Loucy (cell line): ENCODE results near the gene ADGRL1.
"Not testable (repeated sequence)": the region's sequence is repeated elsewhere in the genome, so short reads cannot be mapped to it uniquely, and the experiment has no call there.

Experiments
- H2AFZ ChIP-seq: fragments of 200-600 bp; sonication (generic); 2 replicates; pipeline ENCODE4 v1.6.0; 2016; ENCODE audit warnings: antibody characterized with exemption, mild to moderate bottlenecking, low read length, moderate library complexity
- H3F3A ChIP-seq: fragments of 200-600 bp; 2 replicates; pipeline ENCODE4 v1.6.0; 2016; ENCODE audit warnings: antibody characterized with exemption, low read depth, mild to moderate bottlenecking
- H3K27me3 ChIP-seq: fragments of 200-600 bp; sonication (generic); 2 replicates; pipeline ENCODE4 v1.6.1; 2014; ENCODE audit warnings: low read length, mild to moderate bottlenecking; ENCODE audit not compliant: insufficient read depth, poor library complexity, severe bottlenecking
- H3K36me3 ChIP-seq: fragments of 200-600 bp; sonication (generic); 2 replicates; pipeline ENCODE4 v1.6.1; 2016; ENCODE audit warnings: low read length; ENCODE audit not compliant: insufficient read depth
- H3K4me1 ChIP-seq: fragments of 200-600 bp; sonication (generic); 2 replicates; pipeline ENCODE4 v1.5.1; 2014; ENCODE audit warnings: low read length, mild to moderate bottlenecking; ENCODE audit not compliant: insufficient read depth, poor library complexity, severe bottlenecking
- H3K4me2 ChIP-seq: fragments of 200-600 bp; sonication (generic); 2 replicates; pipeline ENCODE4 v1.6.0; 2014; ENCODE audit warnings: antibody characterized with exemption, low read length, low read depth, mild to moderate bottlenecking; ENCODE audit not compliant: poor library complexity, severe bottlenecking
- H3K4me3 ChIP-seq: fragments of 200-600 bp; sonication (generic); 2 replicates; pipeline ENCODE4 v1.5.1; 2014; ENCODE audit warnings: low read length, mild to moderate bottlenecking, mixed read lengths; ENCODE audit not compliant: poor library complexity, severe bottlenecking
- H3K79me2 ChIP-seq: fragments of 200-600 bp; sonication (generic); 2 replicates; pipeline ENCODE4 v1.6.1; 2014; ENCODE audit warnings: low read length; ENCODE audit not compliant: insufficient read depth
- H3K9ac ChIP-seq: fragments of 200-600 bp; sonication (generic); 2 replicates; pipeline ENCODE4 v1.6.0; 2014; ENCODE audit warnings: mild to moderate bottlenecking, low read depth, low read length, moderate library complexity; ENCODE audit not compliant: poor library complexity, severe bottlenecking
- H3K9me2 ChIP-seq: fragments of 200-600 bp; sonication (generic); replicated peaks from 2 replicates; pipeline ENCODE4 v1.6.1; 2016; ENCODE audit warnings: low read depth, low read length, mixed read lengths
- H3K9me3 ChIP-seq: fragments of 200-600 bp; sonication (generic); 2 replicates; pipeline ENCODE4 v1.6.1; 2014; ENCODE audit warnings: mild to moderate bottlenecking, antibody characterized with exemption, low read length, low read depth; ENCODE audit not compliant: insufficient read depth
- H4K20me1 ChIP-seq: fragments of 200-600 bp; sonication (generic); 2 replicates; pipeline ENCODE4 v1.6.0; 2014; ENCODE audit warnings: antibody characterized with exemption, low read length, mild to moderate bottlenecking; ENCODE audit not compliant: insufficient read depth, poor library complexity, severe bottlenecking
- EZH2phosphoT487 ChIP-seq: fragments of 200-600 bp; IDR thresholded peaks from 2 replicates; pipeline ENCODE4 v1.6.1; 2018; ENCODE audit warnings: antibody characterized with exemption, mild to moderate bottlenecking, moderate library complexity, borderline replicate concordance
- TF ChIP-seq, protein P1 (sequence below): fragments of 200-600 bp; sonication (generic); conservative IDR thresholded peaks from 2 replicates; pipeline ENCODE4 v1.5.1; 2014; ENCODE audit warnings: mild to moderate bottlenecking, antibody characterized with exemption, low read length

Gene ADGRL1

DNA sequence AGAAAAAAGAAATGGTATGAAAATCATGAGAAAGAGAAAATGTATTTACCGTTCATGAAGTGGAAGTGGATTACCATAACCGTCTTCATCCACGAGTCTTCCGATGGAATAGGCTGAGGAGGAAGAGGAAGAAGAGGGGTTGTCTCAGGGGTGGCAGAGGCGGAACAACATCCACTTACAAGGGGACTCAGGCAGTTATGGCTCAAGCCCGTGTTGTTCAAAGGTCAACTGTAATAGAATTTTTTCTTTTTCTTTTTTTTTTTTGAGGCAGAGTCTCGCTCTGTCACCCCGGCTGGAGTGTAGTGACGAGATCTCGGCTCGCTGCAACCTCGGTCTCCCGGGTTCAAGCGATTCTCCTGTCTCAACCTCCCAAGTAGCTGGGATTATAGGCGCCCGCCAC lies 16.9 kb upstream of the ADGRL1 start:
- no peaks in the 10 kb centered on the region for H3K36me3 ChIP-seq
- no peaks in the 10 kb centered on the region for H3K79me2 ChIP-seq
- no peak overlapping the region for H2AFZ ChIP-seq
- no peaks in the 10 kb centered on the region for H3K9me3 ChIP-seq
- H3K27me3 ChIP-seq: no peaks in the 10 kb centered on the region
- H3K4me1 ChIP-seq: peaks cover 3% of the 10 kb centered on the region
- H3K4me3 ChIP-seq: no peak overlapping the region
- no peak for TF ChIP-seq EZH2phosphoT487
- TF ChIP-seq, protein P1, sequence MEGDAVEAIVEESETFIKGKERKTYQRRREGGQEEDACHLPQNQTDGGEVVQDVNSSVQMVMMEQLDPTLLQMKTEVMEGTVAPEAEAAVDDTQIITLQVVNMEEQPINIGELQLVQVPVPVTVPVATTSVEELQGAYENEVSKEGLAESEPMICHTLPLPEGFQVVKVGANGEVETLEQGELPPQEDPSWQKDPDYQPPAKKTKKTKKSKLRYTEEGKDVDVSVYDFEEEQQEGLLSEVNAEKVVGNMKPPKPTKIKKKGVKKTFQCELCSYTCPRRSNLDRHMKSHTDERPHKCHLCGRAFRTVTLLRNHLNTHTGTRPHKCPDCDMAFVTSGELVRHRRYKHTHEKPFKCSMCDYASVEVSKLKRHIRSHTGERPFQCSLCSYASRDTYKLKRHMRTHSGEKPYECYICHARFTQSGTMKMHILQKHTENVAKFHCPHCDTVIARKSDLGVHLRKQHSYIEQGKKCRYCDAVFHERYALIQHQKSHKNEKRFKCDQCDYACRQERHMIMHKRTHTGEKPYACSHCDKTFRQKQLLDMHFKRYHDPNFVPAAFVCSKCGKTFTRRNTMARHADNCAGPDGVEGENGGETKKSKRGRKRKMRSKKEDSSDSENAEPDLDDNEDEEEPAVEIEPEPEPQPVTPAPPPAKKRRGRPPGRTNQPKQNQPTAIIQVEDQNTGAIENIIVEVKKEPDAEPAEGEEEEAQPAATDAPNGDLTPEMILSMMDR: no peak
- H3K4me2 ChIP-seq: no peak overlapping the region
- no peaks in the 10 kb centered on the region for H3K9me2 ChIP-seq
- no peaks in the 10 kb centered on the region for H3F3A ChIP-seq
- H4K20me1 ChIP-seq: no peaks in the 10 kb centered on the region
- no peak overlapping the region for H3K9ac ChIP-seq

DNA sequence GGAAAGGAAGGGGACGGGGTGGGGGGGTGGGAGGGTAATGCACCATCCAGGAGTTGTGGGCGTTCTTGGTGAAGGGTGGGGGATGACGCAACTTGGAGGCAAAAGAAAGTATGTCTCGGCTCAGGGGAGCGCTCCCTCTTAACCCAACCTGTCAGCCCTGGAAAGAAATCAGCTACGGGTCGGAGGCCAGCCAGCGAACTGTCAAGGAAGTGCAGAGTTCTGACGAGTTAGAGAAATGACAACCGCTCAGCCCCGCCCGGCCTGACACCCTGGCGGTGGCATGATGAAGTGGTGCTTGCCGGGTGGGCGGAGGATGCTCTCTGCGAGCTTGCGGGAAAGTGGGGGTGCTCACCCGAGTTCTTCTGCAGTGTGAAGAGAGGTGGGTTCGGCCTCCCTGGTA lies 15.4 kb upstream of the ADGRL1 start:
- not testable (repeated sequence) for H3K36me3 ChIP-seq, H3K9me2 ChIP-seq, H3K9me3 ChIP-seq, H3K4me1 ChIP-seq, H3K9ac ChIP-seq, H3K27me3 ChIP-seq, H4K20me1 ChIP-seq, H2AFZ ChIP-seq, H3K79me2 ChIP-seq, H3F3A ChIP-seq, H3K4me2 ChIP-seq, H3K4me3 ChIP-seq

DNA sequence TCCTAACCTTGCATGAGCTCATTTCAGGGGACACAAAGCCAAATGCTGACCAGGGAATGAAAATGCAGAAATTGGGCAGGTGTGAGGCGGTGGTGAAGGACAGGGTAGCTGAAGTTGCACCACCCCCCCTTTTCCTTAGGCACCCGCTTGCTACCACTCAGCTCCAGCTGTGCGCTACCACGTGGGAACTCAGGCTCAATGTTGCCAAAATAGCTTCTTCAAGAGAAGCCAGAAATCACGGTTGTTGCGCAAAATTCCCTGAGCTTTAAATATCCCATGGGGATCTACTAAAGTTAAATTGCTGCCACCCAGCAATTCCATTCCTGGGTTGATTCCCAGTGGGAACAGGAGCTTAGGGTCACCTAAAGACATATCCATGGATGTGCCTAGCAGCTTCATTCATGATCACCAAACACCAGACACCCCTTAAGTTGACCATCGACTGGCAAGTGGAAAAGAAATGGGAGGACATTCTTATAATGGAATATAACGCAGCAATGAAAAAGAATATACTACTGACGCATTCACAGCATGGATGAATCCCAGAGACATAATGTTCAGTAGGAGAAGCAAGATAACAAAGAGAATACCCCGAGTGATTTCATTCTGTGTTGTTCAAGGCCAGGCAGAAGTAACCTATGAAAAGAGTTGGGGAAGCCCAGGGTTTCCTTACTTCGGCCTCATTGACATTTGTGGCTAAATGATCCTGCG lies 12.8 kb upstream of the ADGRL1 start:
- Histone ChIP-seq H3K79me2 (no peaks in the 10 kb centered on the region), H2AFZ (no peak overlapping the region), H3K4me3 (no peak overlapping the region), H3K9me3 (no peaks in the 10 kb centered on the region), H3K9me2 (no peaks in the 10 kb centered on the region), H3K9ac (no peak overlapping the region), H3F3A (no peaks in the 10 kb centered on the region), H3K4me2 (no peak overlapping the region), H3K27me3 (no peaks in the 10 kb centered on the region), H3K36me3 (no peaks in the 10 kb centered on the region), H4K20me1 (no peaks in the 10 kb centered on the region), H3K4me1 (peaks cover 3% of the 10 kb centered on the region)
- TF ChIP-seq EZH2phosphoT487: no peak
- TF ChIP-seq, protein P1: no peak

DNA sequence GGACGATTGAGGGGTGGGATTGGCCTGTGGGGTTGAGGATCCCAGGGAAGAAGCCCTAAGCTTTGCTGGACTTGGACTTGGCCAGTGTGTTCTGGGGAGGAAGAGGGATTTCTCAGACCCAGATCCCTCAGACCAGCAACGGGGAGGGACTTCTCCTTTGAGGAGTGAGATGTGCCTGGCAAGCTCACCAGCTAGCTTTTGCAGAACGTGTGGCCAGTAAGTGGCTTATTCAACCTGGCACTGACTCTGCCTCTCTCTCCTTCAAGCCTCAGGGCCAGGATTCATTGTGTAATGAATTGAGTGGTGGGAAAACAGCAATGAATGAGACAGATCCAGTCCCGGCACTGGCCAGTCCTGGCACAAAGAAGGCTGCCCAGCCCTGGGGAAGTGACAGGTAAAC lies 11.9 kb upstream of the ADGRL1 start:
- not testable (repeated sequence) for H3K9me3 ChIP-seq

More for the DNA sequence above, 11.9 kb upstream of the ADGRL1 start:
- H3F3A ChIP-seq, H3K4me3 ChIP-seq, H3K4me1 ChIP-seq, H3K27me3 ChIP-seq, H4K20me1 ChIP-seq, H3K36me3 ChIP-seq, H3K79me2 ChIP-seq, H3K9me2 ChIP-seq, H3K4me2 ChIP-seq, H2AFZ ChIP-seq, H3K9ac ChIP-seq: not testable (repeated sequence)
